ENCODE results near the gene TINCR.

Gene TINCR

DNA sequence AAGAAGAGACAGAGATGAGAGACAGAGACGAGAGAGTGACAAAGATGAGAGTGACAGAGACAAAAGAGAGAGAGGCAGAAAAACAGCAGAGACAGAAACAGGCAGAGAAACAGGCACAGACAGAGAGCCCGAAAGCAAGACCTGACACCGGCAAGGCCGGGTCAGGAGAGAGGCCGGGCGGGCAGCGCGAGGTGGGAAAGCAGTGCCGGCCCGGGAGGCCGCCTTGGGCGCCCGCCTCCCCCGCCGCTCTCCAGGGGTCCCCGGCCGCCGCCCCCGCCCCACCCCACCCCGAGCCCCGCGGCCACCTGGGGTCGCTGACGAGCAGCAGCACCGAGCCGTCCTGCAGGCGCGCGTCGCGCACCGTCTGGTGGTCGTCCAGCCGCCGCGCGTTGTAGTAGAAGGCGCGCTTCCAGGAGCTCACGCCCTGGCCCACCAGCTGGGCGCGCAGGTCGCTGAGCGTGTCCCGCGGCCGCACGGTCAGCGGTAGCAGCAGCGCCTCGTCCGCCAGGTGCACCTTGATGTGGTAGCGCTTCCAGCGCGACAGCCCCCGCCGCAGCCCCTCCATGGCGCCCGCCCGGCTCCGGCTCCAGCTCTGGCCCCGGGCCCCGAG lies at the start of gene TINCR:
Gene TINCR, minus strand, starts transcription at position 594 of the 610 bp plus-strand sequence.
- Histone ChIP-seq H2AFZ (ENCODE audit: low read depth) (no peak within 1 kb of the TSS), H3K27ac (no peak within 1 kb of the TSS), H3K9ac (no peak within 1 kb of the TSS), H3K4me1 (ENCODE audit: low read depth, poor library complexity, severe bottlenecking) (no peaks in the 10 kb centered on the region), H3K4me3 (IDR thresholded peaks at IDR 0.05; ENCODE audit: insufficient read depth, low read depth, low read length) (no peak within 1 kb of the TSS), H3K27me3 (ENCODE audit: insufficient read depth, low read depth) (peaks cover 15% of the 10 kb centered on the region), H3K4me2 (no peak within 1 kb of the TSS), H3K79me2 (ENCODE audit: insufficient read depth, low read depth) (no peaks in the 10 kb centered on the region), H4K20me1 (ENCODE audit: insufficient read depth) (no peaks in the 10 kb centered on the region), H3K36me3 (ENCODE audit: insufficient read depth) (no peaks in the 10 kb centered on the region)
- TF ChIP-seq, protein P1, sequence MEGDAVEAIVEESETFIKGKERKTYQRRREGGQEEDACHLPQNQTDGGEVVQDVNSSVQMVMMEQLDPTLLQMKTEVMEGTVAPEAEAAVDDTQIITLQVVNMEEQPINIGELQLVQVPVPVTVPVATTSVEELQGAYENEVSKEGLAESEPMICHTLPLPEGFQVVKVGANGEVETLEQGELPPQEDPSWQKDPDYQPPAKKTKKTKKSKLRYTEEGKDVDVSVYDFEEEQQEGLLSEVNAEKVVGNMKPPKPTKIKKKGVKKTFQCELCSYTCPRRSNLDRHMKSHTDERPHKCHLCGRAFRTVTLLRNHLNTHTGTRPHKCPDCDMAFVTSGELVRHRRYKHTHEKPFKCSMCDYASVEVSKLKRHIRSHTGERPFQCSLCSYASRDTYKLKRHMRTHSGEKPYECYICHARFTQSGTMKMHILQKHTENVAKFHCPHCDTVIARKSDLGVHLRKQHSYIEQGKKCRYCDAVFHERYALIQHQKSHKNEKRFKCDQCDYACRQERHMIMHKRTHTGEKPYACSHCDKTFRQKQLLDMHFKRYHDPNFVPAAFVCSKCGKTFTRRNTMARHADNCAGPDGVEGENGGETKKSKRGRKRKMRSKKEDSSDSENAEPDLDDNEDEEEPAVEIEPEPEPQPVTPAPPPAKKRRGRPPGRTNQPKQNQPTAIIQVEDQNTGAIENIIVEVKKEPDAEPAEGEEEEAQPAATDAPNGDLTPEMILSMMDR (conservative IDR thresholded peaks at IDR 0.05; ENCODE audit: low read depth, low read length), result no peak

DNA sequence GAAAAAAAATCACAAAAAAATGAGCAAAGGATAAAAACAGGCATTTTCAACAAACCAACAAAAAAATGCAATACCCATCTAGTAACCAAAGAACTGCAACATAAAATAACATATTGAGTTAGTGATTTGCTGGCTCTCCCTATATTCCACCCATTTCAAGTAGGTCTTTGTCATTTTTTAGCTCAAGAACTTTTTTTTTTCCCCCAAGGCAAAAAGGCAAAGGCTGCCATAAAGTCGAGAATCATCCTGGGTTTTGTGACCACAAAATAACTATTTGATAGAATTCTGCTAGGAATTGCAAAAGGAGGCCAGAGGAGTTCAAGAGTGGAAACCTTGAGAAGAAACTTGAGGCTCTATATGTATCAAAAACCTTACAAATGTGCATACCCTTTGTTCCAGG lies 49.3 kb upstream of the TINCR start:
- H3K27ac ChIP-seq, result no peak overlapping the region
- peaks cover 57% of the 10 kb centered on the region for H3K79me2 ChIP-seq (ENCODE audit: insufficient read depth, low read depth)
- H4K20me1 ChIP-seq (ENCODE audit: insufficient read depth), result 0 out of 2 replicates have a peak, but pooled peaks cover 6% of the 10 kb centered on the region
- H3K9ac ChIP-seq, result no peak overlapping the region
- no peak overlapping the region for H2AFZ ChIP-seq (ENCODE audit: low read depth)
- H3K4me3 ChIP-seq (IDR thresholded peaks at IDR 0.05; ENCODE audit: insufficient read depth, low read depth, low read length), result no peak overlapping the region
- peaks cover 18% of the 10 kb centered on the region for H3K4me1 ChIP-seq (ENCODE audit: low read depth, poor library complexity, severe bottlenecking)
- H3K4me2 ChIP-seq, result no peak overlapping the region
- peaks cover 12% of the 10 kb centered on the region; the same call in 1 of the 2 replicates for H3K36me3 ChIP-seq (ENCODE audit: insufficient read depth)
- no peaks in the 10 kb centered on the region for H3K27me3 ChIP-seq (ENCODE audit: insufficient read depth, low read depth)
- TF ChIP-seq, protein P1 (conservative IDR thresholded peaks at IDR 0.05; ENCODE audit: low read depth, low read length), result no peak

DNA sequence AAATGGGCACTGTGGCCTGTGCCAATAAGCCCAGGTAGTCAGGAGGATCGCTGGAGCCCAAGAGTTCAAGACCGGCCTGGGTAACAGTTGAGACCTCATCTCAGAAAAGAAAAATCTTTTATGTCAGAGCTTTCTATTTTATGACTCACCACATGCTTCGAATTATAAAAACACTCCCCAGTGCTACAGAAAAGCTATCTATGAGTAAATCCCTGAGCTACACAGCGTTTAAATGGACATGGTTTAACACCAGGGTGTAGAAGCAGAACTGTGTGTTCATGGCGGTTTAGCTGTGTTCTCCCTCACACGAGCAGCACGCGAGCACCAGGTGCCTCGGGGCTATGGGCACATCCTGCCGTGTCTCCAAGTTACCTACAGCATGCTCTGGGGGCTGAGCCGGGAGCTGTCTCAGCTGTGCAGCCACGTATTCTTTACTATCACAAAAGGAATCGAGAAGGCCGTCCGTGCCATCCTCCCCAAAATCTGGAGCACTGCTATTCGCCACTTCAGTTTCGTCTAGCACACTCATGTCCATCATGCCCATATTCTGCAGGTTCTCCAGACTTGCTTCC lies 48.1 kb upstream of the TINCR start:
- Histone ChIP-seq H3K4me1 (ENCODE audit: low read depth, poor library complexity, severe bottlenecking) (peaks cover 12% of the 10 kb centered on the region), H3K4me2 (no peak overlapping the region), H3K79me2 (ENCODE audit: insufficient read depth, low read depth) (peaks cover 45% of the 10 kb centered on the region), H3K27me3 (ENCODE audit: insufficient read depth, low read depth) (no peaks in the 10 kb centered on the region), H4K20me1 (ENCODE audit: insufficient read depth) (0 out of 2 replicates have a peak, but pooled peaks cover 6% of the 10 kb centered on the region), H3K27ac (no peak overlapping the region), H3K9ac (no peak overlapping the region), H3K36me3 (ENCODE audit: insufficient read depth) (peaks cover 15% of the 10 kb centered on the region; the same call in 1 of the 2 replicates), H2AFZ (ENCODE audit: low read depth) (no peak overlapping the region), H3K4me3 (IDR thresholded peaks at IDR 0.05; ENCODE audit: insufficient read depth, low read depth, low read length) (no peak overlapping the region)
- TF ChIP-seq, protein P1 (conservative IDR thresholded peaks at IDR 0.05; ENCODE audit: low read depth, low read length), result no peak

DNA sequence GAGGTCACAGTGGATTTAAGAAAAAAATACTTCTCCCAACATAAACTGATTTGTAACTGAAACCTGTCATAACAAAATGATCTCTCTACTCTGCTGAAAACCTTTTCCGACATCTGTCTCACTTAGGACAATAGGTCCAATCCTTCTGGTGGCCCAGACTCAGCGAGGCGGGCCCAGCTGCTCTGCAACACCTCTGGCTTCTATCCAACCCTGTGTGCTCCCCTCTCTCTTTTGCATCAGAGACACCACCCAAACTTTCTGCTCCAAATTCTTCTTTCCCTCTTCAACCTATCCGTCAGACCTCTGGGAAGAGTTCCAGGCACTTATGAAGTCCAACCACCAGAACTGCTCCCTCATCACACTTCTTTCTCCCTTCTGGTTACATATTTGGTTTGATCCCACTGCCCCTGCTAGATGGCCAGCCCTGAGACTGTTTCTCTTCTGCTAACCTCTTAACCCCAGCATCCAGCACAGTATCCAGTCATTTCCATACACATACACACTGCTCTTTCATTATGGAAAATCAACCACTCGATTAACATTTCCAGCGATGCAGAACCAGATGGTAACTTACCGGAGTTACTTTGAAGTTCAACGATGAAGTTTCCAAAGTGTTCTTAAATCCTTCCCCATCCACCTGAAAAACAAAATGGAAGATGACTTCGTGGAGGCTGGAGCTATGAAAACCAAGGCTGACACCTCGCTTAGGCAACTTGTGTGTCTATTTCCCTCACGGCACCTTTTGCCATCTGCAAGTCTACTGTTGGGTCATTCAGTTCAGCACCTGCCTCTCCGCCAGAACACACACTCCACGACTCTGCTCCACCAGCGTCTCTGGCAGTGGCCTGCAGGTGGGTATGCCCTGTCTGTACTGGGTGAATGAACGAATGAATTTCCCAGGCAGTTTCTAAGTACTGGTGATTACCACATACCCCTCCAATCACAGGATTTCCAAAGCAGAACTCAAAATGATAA lies 45.4 kb upstream of the TINCR start:
- Histone ChIP-seq H2AFZ (ENCODE audit: low read depth) (no peak overlapping the region), H3K9ac (no peak overlapping the region), H3K4me3 (IDR thresholded peaks at IDR 0.05; ENCODE audit: insufficient read depth, low read depth, low read length) (no peak overlapping the region), H3K27me3 (ENCODE audit: insufficient read depth, low read depth) (no peaks in the 10 kb centered on the region), H3K27ac (no peak overlapping the region), H3K4me2 (no peak overlapping the region), H3K36me3 (ENCODE audit: insufficient read depth) (peaks cover 15% of the 10 kb centered on the region; the same call in 1 of the 2 replicates), H4K20me1 (ENCODE audit: insufficient read depth) (no peaks in the 10 kb centered on the region), H3K79me2 (ENCODE audit: insufficient read depth, low read depth) (peaks cover 18% of the 10 kb centered on the region), H3K4me1 (ENCODE audit: low read depth, poor library complexity, severe bottlenecking) (no peaks in the 10 kb centered on the region)
- TF ChIP-seq, protein P1 (conservative IDR thresholded peaks at IDR 0.05; ENCODE audit: low read depth, low read length), result no peak
